Panc1 (cell line): ENCODE results near the gene ABTB2. TPM values are rescaled to one million over a fixed set of nuclear protein-coding genes. Genes with fewer than 3 reads are reported as not detected.

Source experiments
- ATAC-seq: fragments of 200-7000 bp; cut with Tn5 transposase; 2 replicates; pipeline ENCODE4 v1.9.1; 2020; ENCODE audit warnings: mild to moderate bottlenecking, moderate library complexity
- BruUV-seq: library from RNA; stranded (reverse); fragments of 400-500 nt; replicated peaks from 2 replicates; lab custom pipeline; 2021; lab: Mats Ljungman, UMichigan
- CTCF ChIA-PET: fragments of 300-600 bp; sonication (Branson Sonifier 250); formaldehyde crosslinking; loops from one replicate; lab custom pipeline; 2022; ENCODE audit warnings: antibody characterized with exemption; lab: Charles Lee
- POLR2A ChIA-PET: fragments of 300-600 bp; sonication (Branson Sonifier 250); formaldehyde crosslinking; loops from one replicate; lab custom pipeline; 2022; ENCODE audit warnings: antibody characterized with exemption; lab: Charles Lee
- DNase-seq: peaks from one replicate; pipeline ENCODE4 v3.0.0-alpha.2; 2010; ENCODE audit warnings: low read depth, low spot score
- H3K27ac ChIP-seq: 2 replicates; pipeline ENCODE4 v1.5.1; 2011; ENCODE audit warnings: mild to moderate bottlenecking, low read length, inconsistent platforms
- H3K27me3 ChIP-seq: fragments of 200-500 bp; sonication (Bioruptor generic); 2 replicates; pipeline ENCODE4 v1.6.0; 2014; ENCODE audit warnings: low read length, inconsistent platforms; ENCODE audit not compliant: control insufficient read depth, insufficient read depth
- H3K36me3 ChIP-seq: fragments of 200-500 bp; sonication (Bioruptor generic); 2 replicates; pipeline ENCODE4 v1.5.1; 2014; ENCODE audit warnings: inconsistent platforms, mild to moderate bottlenecking, low read length, moderate library complexity; ENCODE audit not compliant: control insufficient read depth, insufficient read depth
- H3K4me1 ChIP-seq: 2 replicates; pipeline ENCODE4 v1.5.1; 2011; ENCODE audit warnings: inconsistent platforms, mild to moderate bottlenecking, low read length, moderate library complexity; ENCODE audit not compliant: control insufficient read depth, insufficient read depth
- H3K4me3 ChIP-seq, 2 experiments: 2 replicates each; pipeline ENCODE4 v1.5.1; 2011 to 2012; ENCODE audit warnings: low read depth in 2 of 2, low read length in 2 of 2, mild to moderate bottlenecking in 2 of 2, inconsistent platforms in 1 of 2, moderate library complexity in 1 of 2
- H3K9me3 ChIP-seq: fragments of 200-500 bp; sonication (Bioruptor generic); 2 replicates; pipeline ENCODE4 v1.5.1; 2014; ENCODE audit warnings: low read depth, mild to moderate bottlenecking, inconsistent platforms, low read length, moderate library complexity; ENCODE audit not compliant: control insufficient read depth, insufficient read depth
- CTCF ChIP-seq: fragments of 450-650 bp; IDR thresholded peaks from 2 replicates; pipeline ENCODE4 v1.5.1; 2017; ENCODE audit warnings: mild to moderate bottlenecking
- POLR2AphosphoS5 ChIP-seq: IDR thresholded peaks from 2 replicates; pipeline ENCODE4 v1.6.1; 2012; ENCODE audit warnings: mild to moderate bottlenecking, low read depth, low read length, moderate library complexity
- SIN3A ChIP-seq: IDR thresholded peaks from 2 replicates; pipeline ENCODE4 v1.6.1; 2012; ENCODE audit warnings: low read depth, mild to moderate bottlenecking, low read length, moderate library complexity, borderline replicate concordance; ENCODE audit not compliant: insufficient read depth
- TCF7L2 ChIP-seq: IDR thresholded peaks from 2 replicates; pipeline ENCODE4 v1.6.1; 2011; ENCODE audit warnings: mild to moderate bottlenecking, low read depth, low read length, inconsistent platforms
- in situ Hi-C: cut with HindIII; loops from 2 replicates; pipeline ENCODE4 v1.10.0; 2016; ENCODE audit warnings: low sequenced_read_pairs, low pct_unique_long_range_greater_than_20kb
- intact Hi-C: fragments of 100-400 bp; cut with micrococcal nuclease; formaldehyde crosslinking; loops from one replicate; pipeline ENCODE4 v1.10.0; 2022; ENCODE audit not compliant: unreplicated experiment
- total RNA-seq: library from RNA; stranded (reverse); gene quantifications from one replicate; pipeline ENCODE4 v1.2.1, GENCODE V29; 2021; ENCODE audit not compliant: unreplicated experiment
- TF ChIP-seq, protein P1 (sequence below), 2 experiments: IDR thresholded peaks; 2 replicates each; pipeline ENCODE4 v1.6.1; 2011 to 2012; ENCODE audit warnings: low read depth in 2 of 2, control low read depth in 1 of 2, low read length in 1 of 2, mild to moderate bottlenecking in 1 of 2, moderate library complexity in 1 of 2; ENCODE audit not compliant: insufficient read depth in 1 of 2

ABTB2 gene
- total RNA-seq, 1 experiment from 2014 or later = 22.7 TPM

- POLR2A ChIA-PET = no interaction called here
- Histone ChIP-seq H3K27ac (no peak overlapping the region), H3K9me3 (no peaks in the 10 kb centered on the region), H3K36me3 (peaks cover 43% of the 10 kb centered on the region), H3K4me1 (no peaks in the 10 kb centered on the region), H3K27me3 (no peaks in the 10 kb centered on the region), H3K4me3 (no peak overlapping the region)
- intact Hi-C loops = no loop called here
- CTCF ChIA-PET = no interaction called here
- TF ChIP-seq SIN3A (no peak), POLR2AphosphoS5 (no peak), TCF7L2 (no peak), CTCF (no peak)
- TF ChIP-seq, protein P1, sequence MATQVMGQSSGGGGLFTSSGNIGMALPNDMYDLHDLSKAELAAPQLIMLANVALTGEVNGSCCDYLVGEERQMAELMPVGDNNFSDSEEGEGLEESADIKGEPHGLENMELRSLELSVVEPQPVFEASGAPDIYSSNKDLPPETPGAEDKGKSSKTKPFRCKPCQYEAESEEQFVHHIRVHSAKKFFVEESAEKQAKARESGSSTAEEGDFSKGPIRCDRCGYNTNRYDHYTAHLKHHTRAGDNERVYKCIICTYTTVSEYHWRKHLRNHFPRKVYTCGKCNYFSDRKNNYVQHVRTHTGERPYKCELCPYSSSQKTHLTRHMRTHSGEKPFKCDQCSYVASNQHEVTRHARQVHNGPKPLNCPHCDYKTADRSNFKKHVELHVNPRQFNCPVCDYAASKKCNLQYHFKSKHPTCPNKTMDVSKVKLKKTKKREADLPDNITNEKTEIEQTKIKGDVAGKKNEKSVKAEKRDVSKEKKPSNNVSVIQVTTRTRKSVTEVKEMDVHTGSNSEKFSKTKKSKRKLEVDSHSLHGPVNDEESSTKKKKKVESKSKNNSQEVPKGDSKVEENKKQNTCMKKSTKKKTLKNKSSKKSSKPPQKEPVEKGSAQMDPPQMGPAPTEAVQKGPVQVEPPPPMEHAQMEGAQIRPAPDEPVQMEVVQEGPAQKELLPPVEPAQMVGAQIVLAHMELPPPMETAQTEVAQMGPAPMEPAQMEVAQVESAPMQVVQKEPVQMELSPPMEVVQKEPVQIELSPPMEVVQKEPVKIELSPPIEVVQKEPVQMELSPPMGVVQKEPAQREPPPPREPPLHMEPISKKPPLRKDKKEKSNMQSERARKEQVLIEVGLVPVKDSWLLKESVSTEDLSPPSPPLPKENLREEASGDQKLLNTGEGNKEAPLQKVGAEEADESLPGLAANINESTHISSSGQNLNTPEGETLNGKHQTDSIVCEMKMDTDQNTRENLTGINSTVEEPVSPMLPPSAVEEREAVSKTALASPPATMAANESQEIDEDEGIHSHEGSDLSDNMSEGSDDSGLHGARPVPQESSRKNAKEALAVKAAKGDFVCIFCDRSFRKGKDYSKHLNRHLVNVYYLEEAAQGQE (IDR thresholded peaks at IDR 0.05; ENCODE audit: insufficient read depth in 1 of 2, low read depth in 2 of 2, low read length in 1 of 2) = no peak
- no TSS peak for BruUV-seq
- DNase-seq = no peak
- in situ Hi-C loops = no loop called here
- ATAC-seq = no peak
Observed at GRCh38 chr11:34126959-34127848, 230.6 kb downstream of the ABTB2 start.

GRCh38 chr11:34124885-34125668 is 232.7 kb downstream of the ABTB2 start:
- CTCF ChIA-PET = no interaction called here
- ATAC-seq = no peak
- Histone ChIP-seq H3K36me3 (peaks cover 37% of the 10 kb centered on the region), H3K4me3 (no peak overlapping the region), H3K27me3 (no peaks in the 10 kb centered on the region), H3K9me3 (no peaks in the 10 kb centered on the region), H3K27ac (no peak overlapping the region), H3K4me1 (no peaks in the 10 kb centered on the region)
- POLR2A ChIA-PET = no interaction called here
- BruUV-seq = TSS peak; percentile 20
- no peak for DNase-seq
- no peak for TF ChIP-seq CTCF
- no peak for TF ChIP-seq POLR2AphosphoS5
- intact Hi-C loops (no loop called here), in situ Hi-C loops (no loop called here)
